SH-SY5Y (cell line): ENCODE data around the gene CEP44.

Source experiments
- GATA2 ChIP-seq: IDR thresholded peaks from 2 replicates; pipeline ENCODE4 v1.6.1; 2011; ENCODE audit warnings: mild to moderate bottlenecking, low read depth, low read length
- GATA3 ChIP-seq: IDR thresholded peaks from 2 replicates; pipeline ENCODE4 v1.6.1; 2011; ENCODE audit warnings: low read depth, mild to moderate bottlenecking, low read length, moderate library complexity

CEP44 gene

DNA sequence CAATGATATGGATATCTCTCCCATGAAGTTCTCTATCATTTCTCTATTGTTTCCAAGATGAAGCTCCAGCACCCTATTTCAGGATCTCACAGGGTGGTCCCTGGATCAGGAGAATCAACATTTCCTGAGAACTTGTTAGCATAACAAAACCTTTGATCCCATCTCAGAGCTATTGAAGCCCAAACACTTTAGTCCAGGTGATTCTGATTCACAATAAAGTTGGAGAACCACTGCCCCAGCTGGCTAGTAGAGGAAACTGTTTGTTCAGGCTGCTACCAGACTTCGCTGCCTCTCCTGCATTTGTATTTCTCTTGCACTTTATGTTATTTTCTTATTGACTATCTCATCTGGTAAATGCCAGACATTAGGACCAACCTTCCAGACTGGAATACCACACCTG lies 65.4 kb downstream of the CEP44 start:
- TF ChIP-seq GATA3 (no peak), GATA2 (no peak)

DNA sequence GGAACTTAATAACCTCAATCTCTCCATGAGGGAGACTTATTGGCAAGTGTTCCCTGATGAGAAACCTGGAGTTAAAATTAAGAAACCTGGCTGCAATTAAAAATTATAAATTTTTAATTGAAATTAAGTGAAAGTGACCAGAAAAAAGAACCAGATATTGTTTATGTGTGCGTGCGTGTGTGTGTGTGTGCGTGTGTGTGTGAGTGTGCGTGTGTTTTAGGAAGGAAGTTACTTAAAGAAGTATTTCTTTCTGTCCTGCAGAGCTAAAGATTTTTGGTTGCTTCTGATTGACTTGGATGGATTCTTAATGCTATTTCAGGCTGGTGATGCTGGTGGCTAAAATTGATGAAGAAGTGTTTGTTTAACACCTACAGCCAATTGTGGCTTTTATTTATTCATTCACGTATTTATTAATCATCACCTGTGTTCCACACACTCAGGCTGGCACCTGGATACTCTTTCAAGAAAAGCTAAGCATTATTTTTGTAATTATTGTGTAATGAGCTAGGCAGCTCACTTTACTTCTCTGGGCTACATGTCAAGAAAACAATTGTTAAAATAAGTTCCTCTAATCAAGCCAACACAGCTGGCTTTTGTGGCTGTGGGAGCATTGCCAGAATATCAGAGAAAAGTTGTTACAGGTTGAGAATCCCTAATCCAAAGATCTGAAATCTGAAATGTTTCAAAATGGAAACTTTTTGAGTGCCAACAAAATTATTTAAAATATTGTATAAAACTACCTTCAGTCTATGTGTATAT lies 68.5 kb downstream of the CEP44 start:
- TF ChIP-seq GATA3: no peak
- no peak for TF ChIP-seq GATA2

DNA sequence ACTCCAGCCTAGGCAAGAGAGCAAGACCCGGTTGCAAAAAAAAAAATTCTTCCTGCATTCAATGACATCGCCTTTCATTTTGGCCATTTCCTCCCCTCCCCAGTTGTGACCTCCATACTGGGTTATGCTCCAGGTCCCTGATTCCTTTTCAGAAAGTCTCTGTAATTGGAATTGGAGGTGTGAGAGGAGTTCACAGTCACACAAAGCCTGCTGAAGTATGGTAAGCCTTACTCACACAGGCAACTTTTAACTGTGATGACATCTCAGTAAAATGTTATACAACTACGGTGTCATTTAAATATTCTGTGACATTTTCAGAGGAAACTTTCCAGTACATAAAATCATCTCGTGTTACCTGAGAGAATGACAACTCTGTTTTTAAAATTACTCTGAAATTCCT lies 73.6 kb downstream of the CEP44 start:
- TF ChIP-seq GATA3: no peak
- TF ChIP-seq GATA2: no peak

DNA sequence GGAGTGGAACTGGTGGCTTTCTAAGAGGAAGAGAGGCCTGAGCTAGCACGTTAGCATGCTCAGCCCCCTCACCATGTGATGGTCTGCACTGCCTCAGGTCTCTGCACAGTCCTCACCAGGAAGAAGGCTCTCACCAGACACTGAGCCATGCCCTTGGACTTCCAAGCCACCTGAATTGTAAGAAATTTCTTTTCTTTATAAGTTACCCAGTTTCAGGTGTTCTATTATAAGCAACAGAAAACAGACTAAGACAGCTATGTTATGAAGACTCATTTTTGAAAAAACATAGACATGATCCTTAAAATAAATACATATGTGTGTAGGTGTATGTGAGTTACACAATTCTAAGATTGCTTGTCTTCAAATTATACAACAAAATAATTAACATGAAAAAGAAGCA lies 74.7 kb downstream of the CEP44 start:
- TF ChIP-seq GATA2 (no peak), GATA3 (no peak)

DNA sequence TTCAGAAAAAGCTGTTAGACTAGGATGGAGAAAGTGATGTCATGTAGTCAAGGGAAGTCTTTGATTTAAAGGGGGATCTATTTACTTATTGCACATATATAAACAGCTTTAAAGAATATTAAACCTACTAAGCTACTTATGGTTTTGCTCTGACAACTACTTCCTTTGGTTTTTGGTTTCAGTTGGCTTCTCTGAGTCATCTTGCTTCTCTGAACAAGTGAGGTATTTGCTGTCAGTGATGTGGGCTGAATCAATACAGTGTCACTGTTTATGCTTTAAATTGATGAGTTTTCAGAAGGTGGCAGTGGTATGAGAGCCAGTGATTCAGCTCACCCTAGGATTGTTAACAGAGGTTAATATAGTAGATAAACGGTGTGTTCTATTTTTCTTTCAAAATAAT lies 75.1 kb downstream of the CEP44 start:
- TF ChIP-seq GATA3 (no peak), GATA2 (no peak)

DNA sequence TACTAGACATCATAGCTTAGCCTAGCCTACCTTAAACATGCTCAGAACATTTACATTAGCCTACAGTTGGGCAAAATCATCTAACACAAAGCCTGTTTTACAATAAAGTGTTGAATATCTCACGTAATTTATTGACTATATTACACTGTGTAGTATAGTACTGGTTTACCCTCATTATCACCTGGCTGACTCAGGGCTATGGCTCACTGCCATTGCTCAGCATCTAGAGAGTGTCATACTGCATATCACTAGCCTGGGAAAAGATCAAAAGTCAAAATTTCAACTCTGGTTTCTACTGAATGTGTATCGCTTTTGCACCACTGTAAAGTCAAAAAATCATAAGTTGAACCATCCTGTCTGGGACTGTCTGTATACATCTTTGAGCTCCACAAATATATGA lies 78.6 kb downstream of the CEP44 start:
- TF ChIP-seq GATA2 (no peak), GATA3 (no peak)

DNA sequence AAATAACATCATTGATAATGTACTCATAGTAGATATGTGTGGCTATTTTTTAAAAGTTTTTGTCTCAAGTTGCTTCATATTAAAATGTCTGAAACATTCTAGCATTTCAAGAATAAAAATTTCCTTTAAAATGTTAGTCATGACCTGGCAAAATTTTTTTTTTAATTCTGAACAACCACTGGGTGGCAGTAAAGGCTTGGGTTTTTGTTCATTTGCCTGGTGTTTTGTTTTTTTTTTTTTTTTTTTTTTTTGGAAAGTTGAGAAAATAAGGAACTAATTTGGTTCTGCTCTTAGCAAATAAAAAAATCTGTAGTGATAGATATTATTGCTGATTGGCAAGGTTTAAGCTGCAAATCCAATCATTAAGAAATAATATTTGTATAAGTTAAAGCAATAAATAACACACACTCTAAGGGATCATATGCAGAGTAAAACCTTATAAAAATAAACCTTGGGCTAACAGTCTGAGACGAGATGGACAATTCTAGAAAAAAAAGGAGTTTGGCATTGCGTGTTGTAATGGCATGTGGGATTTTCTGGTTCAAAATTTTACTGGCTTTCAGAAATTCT lies 81.4 kb downstream of the CEP44 start:
- TF ChIP-seq GATA3: no peak
- TF ChIP-seq GATA2: no peak

DNA sequence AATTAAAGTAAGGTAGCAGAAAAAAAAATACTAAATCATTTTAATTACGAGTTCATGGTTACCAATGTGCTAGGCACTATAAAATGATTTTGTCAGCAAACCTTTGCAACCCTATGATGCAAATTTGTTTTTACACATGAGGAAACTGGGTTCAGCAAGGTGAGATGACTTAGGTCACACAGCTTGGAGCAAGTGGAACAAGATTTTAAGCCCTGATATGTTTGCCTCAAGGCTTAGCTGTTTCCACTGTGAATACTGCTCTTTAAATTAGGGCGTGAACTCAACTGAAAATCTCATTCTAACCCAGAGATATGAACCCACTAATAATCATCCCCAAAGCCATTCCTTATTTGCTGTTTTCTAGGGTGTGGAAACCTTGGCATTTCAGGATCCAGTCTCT lies 86.3 kb downstream of the CEP44 start:
- TF ChIP-seq GATA3: no peak
- TF ChIP-seq GATA2: no peak

DNA sequence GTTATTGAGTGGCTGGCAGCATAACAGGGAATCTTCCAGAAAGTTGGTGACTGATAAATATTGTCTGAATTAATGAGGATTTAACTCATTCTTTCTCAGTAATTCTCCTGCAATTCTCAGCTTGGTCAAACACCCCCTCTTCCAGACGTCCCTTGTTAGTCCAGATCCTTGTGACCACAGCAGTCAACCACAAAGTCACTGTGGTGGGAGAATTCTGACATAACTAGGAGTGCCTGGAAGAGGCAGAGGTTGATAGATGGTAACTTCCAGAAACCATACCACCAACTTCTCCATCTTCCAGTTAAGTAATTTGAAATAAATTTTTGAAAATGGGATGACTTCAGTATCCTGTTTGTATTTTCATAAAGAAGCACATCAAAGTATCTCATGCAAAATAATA lies 90.1 kb downstream of the CEP44 start:
- TF ChIP-seq GATA3: no peak

DNA sequence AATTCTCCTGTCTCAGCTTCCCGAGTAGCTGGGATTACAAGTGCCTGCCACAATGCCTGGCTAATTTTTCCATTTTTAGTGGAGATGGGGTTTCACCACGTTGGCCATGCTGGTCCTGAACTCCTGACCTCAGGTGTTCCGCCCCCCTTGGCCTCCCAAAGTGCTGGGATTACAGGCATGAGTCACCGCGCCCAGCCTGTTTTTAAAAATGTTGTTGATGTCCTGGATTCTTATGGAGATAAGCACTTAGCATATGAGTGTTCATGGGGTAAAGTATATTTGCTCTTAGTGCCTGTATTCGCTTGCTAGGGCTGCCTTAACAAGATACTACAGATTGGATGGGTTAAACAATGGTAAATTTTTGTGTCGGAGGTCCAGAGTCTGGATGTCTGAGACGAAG lies 91.7 kb downstream of the CEP44 start:
- TF ChIP-seq GATA2: no peak
- no peak for TF ChIP-seq GATA3

DNA sequence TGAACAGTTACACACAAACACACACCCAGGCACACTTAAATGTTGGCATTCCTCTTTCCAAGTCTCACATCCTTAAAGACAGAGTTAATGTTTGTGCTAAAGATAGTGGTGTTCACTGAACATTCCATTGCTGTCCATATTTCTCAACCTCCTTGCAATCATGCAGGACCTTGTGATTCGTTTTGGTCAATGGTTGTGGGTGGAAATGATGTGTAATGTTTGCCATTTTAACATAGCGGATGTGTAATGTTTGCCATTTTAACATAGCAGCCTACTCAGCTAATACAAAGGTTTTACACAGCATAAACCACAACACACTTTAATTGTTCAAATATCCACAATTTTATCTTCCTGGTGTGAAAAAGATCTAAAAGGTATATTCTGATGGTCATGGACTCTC lies 93.9 kb downstream of the CEP44 start:
- TF ChIP-seq GATA3 (no peak), GATA2 (no peak)

DNA sequence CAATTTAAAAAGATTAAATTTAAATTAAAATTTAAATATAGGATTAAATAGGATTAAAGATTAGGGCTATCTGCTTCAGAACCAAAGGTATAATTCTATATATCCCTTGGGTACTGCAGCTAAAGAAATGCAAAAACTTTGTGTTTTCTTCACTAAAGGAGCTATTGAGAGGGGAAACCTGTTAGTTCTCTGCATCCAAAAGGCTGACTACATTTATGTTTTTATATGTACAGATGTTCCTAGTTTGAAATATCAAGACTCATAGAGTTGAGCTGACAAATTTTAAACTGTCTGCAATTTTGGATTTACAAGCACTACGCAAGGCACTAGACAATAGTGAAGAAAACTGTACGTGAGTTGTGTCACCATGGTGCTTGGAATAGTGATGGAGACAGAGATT lies 95.2 kb downstream of the CEP44 start:
- no peak for TF ChIP-seq GATA3
- no peak for TF ChIP-seq GATA2

DNA sequence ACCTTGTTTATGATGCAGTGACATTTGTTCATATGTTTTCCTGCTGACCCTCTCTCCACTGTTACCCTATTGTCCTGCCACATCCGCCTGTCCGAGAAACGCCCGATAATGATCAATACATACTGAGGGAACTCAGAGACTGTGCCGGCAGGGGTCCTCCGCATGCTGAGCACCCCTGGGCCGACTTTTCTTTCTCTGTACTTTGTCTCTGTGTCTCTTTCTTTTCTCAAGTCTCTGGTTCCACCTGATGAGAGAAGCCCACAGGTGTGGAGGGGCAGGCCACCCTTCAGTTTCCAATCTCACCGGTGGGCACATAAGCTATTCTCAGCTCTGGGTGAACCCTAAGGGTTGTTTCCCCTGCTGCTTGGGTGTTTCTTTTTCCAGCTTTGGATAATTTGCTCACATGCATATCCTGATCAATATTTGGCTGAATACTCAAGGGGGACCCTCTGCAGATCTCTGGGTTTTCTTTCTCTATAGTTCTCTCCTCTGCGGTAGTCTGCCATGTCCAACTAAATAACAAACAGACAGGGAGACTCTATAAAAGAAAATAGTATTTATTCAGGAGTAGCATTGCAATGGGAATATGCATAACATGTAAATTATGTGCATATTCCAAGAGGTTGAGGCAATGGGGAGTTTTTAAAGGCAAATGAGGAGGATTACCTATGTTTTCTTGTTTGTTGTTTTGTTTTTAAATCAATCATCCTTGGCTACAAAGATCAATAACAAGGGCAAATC lies 97.2 kb downstream of the CEP44 start:
- TF ChIP-seq GATA2: no peak
- TF ChIP-seq GATA3: no peak

DNA sequence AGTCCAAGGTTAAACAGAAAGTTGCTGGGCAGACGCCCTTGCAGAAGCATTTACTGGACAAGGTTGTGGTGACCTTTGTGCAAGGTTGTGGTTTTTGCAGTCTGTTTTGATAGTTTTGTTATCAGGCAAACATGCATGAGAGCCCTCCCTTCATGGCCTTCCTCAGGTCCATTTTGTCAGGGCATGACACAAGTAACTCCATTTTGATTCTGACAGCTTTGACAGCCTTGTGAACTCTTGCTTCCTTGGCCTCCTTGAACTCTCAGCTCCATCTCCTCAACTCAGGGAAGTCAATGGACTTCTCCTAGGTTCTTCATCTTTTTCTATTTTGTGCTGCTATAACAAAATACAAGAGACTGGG lies 97.7 kb downstream of the CEP44 start:
- TF ChIP-seq GATA3 (no peak), GATA2 (no peak)
